Kidney (tissue), 14 donors: ENCODE results near the gene EVC2. TPM values are rescaled to one million over a fixed set of nuclear protein-coding genes. Genes with fewer than 3 reads are reported as not detected.
A peak's percentile ranks its signal among the peaks of the same experiment; 100 is the strongest.
"Not testable (repeated sequence)": the region's sequence is repeated elsewhere in the genome, so short reads cannot be mapped to it uniquely, and the experiment has no call there.

Experiments used
- DNase-seq, 5 donors: peaks; one replicate each; pipeline ENCODE4 v3.0.0-alpha.2; 2013 to 2020
- FAIRE-seq: peaks from 2 replicates; lab custom pipeline; 2012; peaks lifted over from hg19 to GRCh38; lab: Jason Lieb, UNC
- H3K27ac ChIP-seq, 2 donors: one replicate each; pipeline ENCODE4 v1.7.0; 2013; ENCODE audit warnings: low read depth in 2 of 2, low read length in 2 of 2, inconsistent platforms in 1 of 2
- H3K27me3 ChIP-seq: one replicate; pipeline ENCODE4 v1.7.1; 2013; ENCODE audit warnings: low read length, inconsistent platforms; ENCODE audit not compliant: control insufficient read depth, insufficient read depth
- H3K36me3 ChIP-seq, 3 donors: one replicate each; pipeline versions ENCODE4 v1.7.0 to v1.7.1; 2013; ENCODE audit warnings: low read length in 3 of 3, control low read depth in 1 of 3, inconsistent platforms in 1 of 3; ENCODE audit not compliant: insufficient read depth in 3 of 3, control insufficient read depth in 2 of 3
- H3K4me1 ChIP-seq, 3 donors: one replicate each; pipeline versions ENCODE4 v1.7.0 to v1.7.1; 2013; ENCODE audit warnings: low read length in 3 of 3, inconsistent platforms in 1 of 3, low read depth in 1 of 3; ENCODE audit not compliant: control insufficient read depth in 2 of 3, insufficient read depth in 2 of 3
- H3K4me3 ChIP-seq, 3 donors: one replicate each; pipeline versions ENCODE4 v1.7.0 to v1.8.1; 2013; ENCODE audit warnings: low read length in 3 of 3, control low read depth in 1 of 3, inconsistent platforms in 1 of 3
- H3K9ac ChIP-seq, 3 donors: one replicate each; pipeline versions ENCODE4 v1.7.0 to v1.7.1; 2013; ENCODE audit warnings: low read length in 3 of 3, control low read depth in 1 of 3, inconsistent platforms in 1 of 3
- H3K9me3 ChIP-seq, 3 donors: one replicate each; pipeline versions ENCODE4 v1.7.0 to v1.7.1; 2013; ENCODE audit warnings: low read length in 3 of 3, control low read depth in 1 of 3, inconsistent platforms in 1 of 3; ENCODE audit not compliant: control insufficient read depth in 2 of 3, insufficient read depth in 1 of 3
- CTCF ChIP-seq: IDR thresholded peaks from 3 replicates; pipeline ENCODE4 v1.5.1; 2012; ENCODE audit warnings: mild to moderate bottlenecking, moderate library complexity, borderline replicate concordance; ENCODE audit not compliant: insufficient read depth; ENCODE audit errors: extremely low read depth
- intact Hi-C: fragments of 100-400 bp; cut with DNase I; formaldehyde crosslinking; loops from one replicate; pipeline ENCODE4 v1.11.1; 2022
- polyA plus RNA-seq: library from polyadenylated mRNA; stranded (reverse); fragments of 350-450 nt; fragmentation: Illumina TruSeq; extraction: RNeasy Lipid Tissue Mini Kit (QIAGEN cat#74804); gene quantifications from one replicate; pipeline ENCODE4 v1.2.3, GENCODE V29; 2014; ENCODE audit warnings: low read depth, low replicate concordance; ENCODE audit not compliant: insufficient read depth
- total RNA-seq: library from RNA; stranded (reverse); fragmentation: NEBNext Ultra II Directional; extraction: Animal tissue kit (Norgen Biotek cat#: 25700); gene quantifications from one replicate; pipeline ENCODE4 v1.2.1, GENCODE V29; 2021
- donor health status: control.
- donor health status: control.
- donor health status: control.
- donor health status: control.
- donor health status: control.
- donor health status: DM: yes; HTN: yes; CAD: no.
- donor health status: Normal renal cell carcinoma (clear cell type).

The EVC2 gene
- total and polyA plus RNA-seq, 2 donors from 2014 or later = 1.6 to 8.7 TPM

GRCh38 chr4:5615496-5616075 lies 92.8 kb downstream of the EVC2 start:
- intact Hi-C loops = no loop called here
- no peak for FAIRE-seq
- Histone ChIP-seq H3K27me3 (no peaks in the 10 kb centered on the region), H3K4me3 (no peak overlapping the region), H3K36me3 (peaks cover 2 to 19% (median 11%) of the 10 kb centered on the region in 3 donors), H3K4me1 (peaks cover 0 to 7% (median 0%) of the 10 kb centered on the region in 3 donors), H3K9me3 (no peaks in the 10 kb centered on the region), H3K9ac (no peak overlapping the region), H3K27ac (no peak overlapping the region)
- DNase-seq = no peak
- TF ChIP-seq CTCF = no peak

- no peak for FAIRE-seq
- Histone ChIP-seq H3K4me1 (peaks cover 0 to 4% (median 0%) of the 10 kb centered on the region in 3 donors), H3K27me3 (no peaks in the 10 kb centered on the region), H3K27ac (no peak overlapping the region), H3K4me3 (no peak overlapping the region), H3K36me3 (peaks cover 3 to 11% (median 11%) of the 10 kb centered on the region in 3 donors), H3K9me3 (no peaks in the 10 kb centered on the region), H3K9ac (no peak overlapping the region)
- peak in 3 of 5 donors; percentile 17 to 79 (median 65) for DNase-seq
- TF ChIP-seq CTCF = no peak
- intact Hi-C loops = no loop called here
Measured at GRCh38 chr4:5611750-5612149, 96.6 kb downstream of the EVC2 start.

GRCh38 chr4:5609306-5610007 lies 98.9 kb downstream of the EVC2 start:
- Histone ChIP-seq H3K4me1 (peaks cover 0 to 4% (median 0%) of the 10 kb centered on the region in 3 donors), H3K27me3 (no peaks in the 10 kb centered on the region), H3K36me3 (peaks cover 3 to 6% (median 4%) of the 10 kb centered on the region in 3 donors), H3K4me3 (no peak overlapping the region), H3K9me3 (no peaks in the 10 kb centered on the region), H3K27ac (no peak overlapping the region), H3K9ac (no peak overlapping the region)
- TF ChIP-seq CTCF = no peak
- FAIRE-seq = no peak
- no peak for DNase-seq
- intact Hi-C loops = no loop called here

GRCh38 chr4:5593828-5594227 lies 114.5 kb downstream of the EVC2 start:
- H3K4me1 ChIP-seq, H3K27me3 ChIP-seq, H3K27ac ChIP-seq, FAIRE-seq, DNase-seq, intact Hi-C loops, H3K4me3 ChIP-seq, H3K9me3 ChIP-seq, H3K36me3 ChIP-seq, H3K9ac ChIP-seq: not testable (repeated sequence)
